Measurements from ENCODE around the gene WDR86.

The WDR86 gene

DNA sequence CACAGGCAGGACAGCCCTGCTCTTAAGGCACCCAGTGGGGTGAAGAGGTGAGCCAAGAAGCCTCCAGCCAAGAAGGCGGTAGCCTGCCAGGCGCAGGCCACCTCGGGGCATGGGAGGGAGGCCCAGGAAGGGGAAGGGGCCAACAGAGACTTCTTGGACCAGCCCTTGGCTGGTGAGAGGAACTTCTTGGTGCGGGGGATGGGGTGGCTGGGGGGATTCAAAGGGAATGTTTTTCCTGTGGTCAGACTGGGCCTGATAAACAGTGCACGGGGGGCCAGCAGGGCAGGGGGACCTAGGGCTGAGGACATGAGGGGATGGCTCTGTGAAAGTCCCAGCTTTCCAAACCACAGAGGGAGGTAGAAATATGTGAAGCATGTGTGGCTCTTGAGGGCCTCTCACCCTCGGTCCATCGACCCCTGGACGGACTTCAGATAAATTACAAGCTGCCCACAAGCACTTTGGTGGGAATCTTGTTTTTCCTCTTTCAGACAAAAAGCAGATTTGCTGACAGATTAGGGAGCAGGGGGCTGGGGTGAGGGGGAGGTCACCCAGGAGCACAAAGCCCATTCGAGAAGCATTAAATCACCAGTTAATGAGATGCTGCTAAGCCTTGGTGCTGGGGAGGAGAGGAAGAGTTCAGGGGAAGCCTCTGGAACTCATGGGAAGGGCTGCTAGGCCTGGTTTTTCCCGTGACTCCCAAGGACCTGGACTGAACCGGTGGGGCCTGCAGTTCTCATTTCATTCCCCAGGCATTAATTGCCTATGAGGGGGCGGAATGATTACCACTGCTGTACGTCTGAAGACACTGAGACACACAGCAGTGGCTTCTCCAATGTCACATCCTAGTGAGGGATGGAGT is 18.8 kb upstream of the WDR86 start:
- no peak overlapping the region for H3K4me3 ChIP-seq (ENCODE audit: low read depth, low read length)
- TF ChIP-seq, protein P1, sequence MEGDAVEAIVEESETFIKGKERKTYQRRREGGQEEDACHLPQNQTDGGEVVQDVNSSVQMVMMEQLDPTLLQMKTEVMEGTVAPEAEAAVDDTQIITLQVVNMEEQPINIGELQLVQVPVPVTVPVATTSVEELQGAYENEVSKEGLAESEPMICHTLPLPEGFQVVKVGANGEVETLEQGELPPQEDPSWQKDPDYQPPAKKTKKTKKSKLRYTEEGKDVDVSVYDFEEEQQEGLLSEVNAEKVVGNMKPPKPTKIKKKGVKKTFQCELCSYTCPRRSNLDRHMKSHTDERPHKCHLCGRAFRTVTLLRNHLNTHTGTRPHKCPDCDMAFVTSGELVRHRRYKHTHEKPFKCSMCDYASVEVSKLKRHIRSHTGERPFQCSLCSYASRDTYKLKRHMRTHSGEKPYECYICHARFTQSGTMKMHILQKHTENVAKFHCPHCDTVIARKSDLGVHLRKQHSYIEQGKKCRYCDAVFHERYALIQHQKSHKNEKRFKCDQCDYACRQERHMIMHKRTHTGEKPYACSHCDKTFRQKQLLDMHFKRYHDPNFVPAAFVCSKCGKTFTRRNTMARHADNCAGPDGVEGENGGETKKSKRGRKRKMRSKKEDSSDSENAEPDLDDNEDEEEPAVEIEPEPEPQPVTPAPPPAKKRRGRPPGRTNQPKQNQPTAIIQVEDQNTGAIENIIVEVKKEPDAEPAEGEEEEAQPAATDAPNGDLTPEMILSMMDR (IDR thresholded peaks at IDR 0.05; ENCODE audit: low read depth, low read length, missing control alignments), result no peak
- in situ Hi-C loops (cut with HindIII; ENCODE audit: low sequenced_read_pairs), result no loop called here
- DNase-seq (ENCODE audit: low read depth), result peak; percentile 98

GRCh38 chr7:151427705-151428377 is 18.0 kb upstream of the WDR86 start:
- H3K4me3 ChIP-seq (ENCODE audit: low read depth, low read length), result no peak overlapping the region
- TF ChIP-seq, protein P1 (IDR thresholded peaks at IDR 0.05; ENCODE audit: low read depth, low read length, missing control alignments), result no peak
- DNase-seq (ENCODE audit: low read depth), result no peak
- in situ Hi-C loops (cut with HindIII; ENCODE audit: low sequenced_read_pairs), result no loop called here

DNA sequence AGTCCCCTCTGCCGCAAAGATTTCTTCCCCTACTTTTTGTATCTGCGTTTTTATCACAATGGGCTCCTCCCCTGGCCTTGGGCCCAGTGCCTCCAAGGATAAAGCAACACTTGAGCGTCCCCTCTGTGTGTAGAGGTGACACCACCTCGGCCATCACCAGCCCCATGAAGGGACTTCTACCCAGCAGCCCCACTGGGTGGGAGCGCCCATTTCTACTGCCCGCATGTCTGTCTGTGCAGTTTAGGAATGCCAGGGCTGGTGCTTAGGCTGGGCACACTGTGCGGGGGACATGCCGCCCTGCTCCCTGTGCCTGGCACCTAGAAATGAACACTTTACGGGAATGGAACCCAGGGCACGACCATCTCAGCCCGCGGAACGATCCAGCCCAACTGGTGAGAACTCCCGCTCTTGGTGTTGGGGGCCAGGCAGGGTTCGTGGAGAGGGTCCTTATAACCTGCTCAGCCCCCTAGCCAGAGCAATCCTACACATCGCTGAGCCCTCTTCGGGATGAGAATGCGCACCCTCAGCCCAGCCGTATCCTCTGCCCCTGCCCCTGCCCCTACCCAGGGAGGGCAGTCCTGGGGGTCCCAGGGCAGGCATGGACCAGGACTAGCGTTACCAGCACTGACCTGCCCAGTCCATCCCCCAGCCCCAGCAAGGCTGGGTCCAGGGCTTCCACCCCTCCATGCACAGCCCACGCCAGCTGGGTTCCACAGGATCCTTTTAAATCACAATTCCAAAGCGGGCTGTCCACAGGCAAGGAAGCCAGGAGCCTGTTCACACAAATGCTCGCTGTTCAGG is 17.3 kb upstream of the WDR86 start:
- TF ChIP-seq, protein P1 (IDR thresholded peaks at IDR 0.05; ENCODE audit: low read depth, low read length, missing control alignments), result no peak
- no peak for DNase-seq (ENCODE audit: low read depth)
- in situ Hi-C loops (cut with HindIII; ENCODE audit: low sequenced_read_pairs), result no loop called here
- no peak overlapping the region for H3K4me3 ChIP-seq (ENCODE audit: low read depth, low read length)

- DNase-seq (ENCODE audit: low read depth), result peak; percentile 98
- TF ChIP-seq, protein P1 (IDR thresholded peaks at IDR 0.05; ENCODE audit: low read depth, low read length, missing control alignments), result no peak
Measured at GRCh38 chr7:151426441-151426903, 16.6 kb upstream of the WDR86 start.

DNA sequence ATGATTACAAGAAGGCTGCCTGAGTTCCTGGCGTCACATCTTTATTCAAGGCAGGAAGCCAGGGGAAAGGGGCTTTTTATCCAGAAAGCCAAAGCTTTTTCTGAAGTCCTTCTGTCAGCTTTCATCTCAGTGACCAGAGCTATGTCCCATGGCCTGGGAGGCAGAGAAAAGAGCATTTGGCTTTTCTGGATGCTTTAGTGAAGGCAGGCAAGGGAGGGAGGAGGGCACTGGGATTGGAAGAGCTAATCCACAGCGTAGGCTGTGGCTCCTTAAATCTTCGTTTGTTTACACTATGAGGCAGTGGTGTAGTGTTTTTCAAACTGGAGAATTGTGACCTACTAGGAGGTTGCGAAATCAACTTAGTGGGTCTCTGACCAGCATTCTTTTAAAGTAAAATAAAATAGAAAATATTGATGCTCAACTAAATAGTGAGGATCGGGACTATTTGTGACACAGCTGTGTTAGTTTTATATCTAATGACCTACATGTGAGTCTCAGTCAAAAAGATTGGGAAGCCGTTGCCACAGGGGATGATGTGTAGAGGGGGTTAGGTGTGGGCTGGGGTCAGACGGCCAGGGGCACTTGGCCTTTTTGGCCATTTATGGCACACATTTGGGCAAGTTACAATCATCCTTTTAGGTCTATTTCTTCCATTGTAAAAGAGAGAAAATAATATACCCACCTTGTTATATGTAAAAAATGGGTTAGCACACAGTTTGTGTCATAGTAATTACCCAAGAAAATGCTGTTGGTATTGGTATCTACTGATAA is 16.0 kb upstream of the WDR86 start:
- H3K4me3 ChIP-seq (ENCODE audit: low read depth, low read length), result no peak overlapping the region
- DNase-seq (ENCODE audit: low read depth), result peak; percentile 62
- in situ Hi-C loops (cut with HindIII; ENCODE audit: low sequenced_read_pairs), result no loop called here
- TF ChIP-seq, protein P1 (IDR thresholded peaks at IDR 0.05; ENCODE audit: low read depth, low read length, missing control alignments), result no peak

More at GRCh38 chr7:151426441-151426903, 16.6 kb upstream of the WDR86 start:
- H3K4me3 ChIP-seq (ENCODE audit: low read depth, low read length), result no peak overlapping the region
- in situ Hi-C loops (cut with HindIII; ENCODE audit: low sequenced_read_pairs), result no loop called here

All from astrocyte of the cerebellum (primary cell).